GM12878 (cell line): Measurements from ENCODE around the gene DLG2. TPM values are rescaled to one million over a fixed set of nuclear protein-coding genes. Genes with fewer than 3 reads are reported as not detected.
A peak's percentile ranks its signal among the peaks of the same experiment; 100 is the strongest.

ENCODE experiments used
- ATAC-seq: fragments of 200-7000 bp; cut with Tn5 transposase; 3 replicates; pipeline ENCODE4 v1.9.1; 2020; ENCODE audit warnings: mild to moderate bottlenecking, moderate library complexity
- BruUV-seq: library from RNA; stranded (reverse); fragments of 400-500 nt; replicated peaks from 2 replicates; lab custom pipeline; 2021; lab: Mats Ljungman, UMichigan
- CTCF ChIA-PET: fragments of 300-600 bp; sonication (Branson Sonifier 250); formaldehyde crosslinking; extraction: SDS; loops from one replicate; lab custom pipeline; 2021; ENCODE audit warnings: inconsistent platforms; lab: Yijun Ruan, JAX
- POLR2A ChIA-PET: fragments of 350-600 bp; formaldehyde crosslinking; extraction: SDS; loops from one replicate; lab custom pipeline; 2021; ENCODE audit warnings: inconsistent platforms; lab: Charles Lee
- RAD21 ChIA-PET: fragments of 300-600 bp; sonication (Branson Sonifier 250); formaldehyde crosslinking; loops from one replicate; lab custom pipeline; 2023; ENCODE audit warnings: antibody characterized with exemption; ENCODE audit not compliant: unreplicated experiment; lab: Charles Lee
- SMC1A ChIA-PET: fragments of 300-600 bp; sonication (Branson Sonifier 250); formaldehyde crosslinking; loops from one replicate; lab custom pipeline; 2023; ENCODE audit not compliant: unreplicated experiment, uncharacterized antibody; lab: Charles Lee
- DNase-seq: peaks from one replicate; pipeline ENCODE4 v3.0.0-alpha.2; 2011; ENCODE audit warnings: low read depth, low spot score
- FAIRE-seq: peaks from 3 replicates; lab custom pipeline; 2011; peaks lifted over from hg19 to GRCh38; lab: Jason Lieb, UNC
- H2AFZ ChIP-seq: 2 replicates; pipeline ENCODE4 v1.6.0; 2011; ENCODE audit warnings: low read depth, low read length, control low read depth; ENCODE audit not compliant: control insufficient read depth
- H3K27ac ChIP-seq: 2 replicates; pipeline ENCODE4 v1.5.1; 2011; ENCODE audit warnings: control low read depth; ENCODE audit not compliant: control insufficient read depth, insufficient read depth
- H3K27me3 ChIP-seq, 2 experiments: replicated peaks in 1 of 2; 2 replicates each; pipeline versions ENCODE4 v1.6.0 to v1.6.1; 2011; ENCODE audit warnings: low read length in 1 of 2; ENCODE audit not compliant: control insufficient read depth in 2 of 2, insufficient read depth in 2 of 2
- H3K36me3 ChIP-seq, 2 experiments: 2 replicates each; pipeline ENCODE4 v1.5.1; 2011; ENCODE audit warnings: low read length in 1 of 2; ENCODE audit not compliant: control insufficient read depth in 2 of 2, insufficient read depth in 2 of 2
- H3K4me1 ChIP-seq: 2 replicates; pipeline ENCODE4 v1.6.1; 2011; ENCODE audit warnings: mild to moderate bottlenecking, low read length, moderate library complexity, mixed read lengths; ENCODE audit not compliant: control insufficient read depth, insufficient read depth
- H3K4me2 ChIP-seq: 2 replicates; pipeline ENCODE4 v1.6.0; 2011; ENCODE audit warnings: control low read depth; ENCODE audit not compliant: control insufficient read depth, insufficient read depth
- H3K4me3 ChIP-seq: fragments of 200-600 bp; sonication (generic); 2 replicates; pipeline ENCODE4 v1.5.1; 2016
- H3K79me2 ChIP-seq: 2 replicates; pipeline ENCODE4 v1.6.0; 2011; ENCODE audit warnings: low read length; ENCODE audit not compliant: control insufficient read depth, insufficient read depth
- H3K9ac ChIP-seq: 2 replicates; pipeline ENCODE4 v1.8.0; 2011; ENCODE audit warnings: low read length, control low read depth, mixed read lengths; ENCODE audit not compliant: control insufficient read depth, insufficient read depth
- H3K9me3 ChIP-seq: replicated peaks from 3 replicates; pipeline ENCODE4 v1.5.1; 2011; ENCODE audit warnings: mild to moderate bottlenecking, low read length; ENCODE audit not compliant: control insufficient read depth, insufficient read depth
- H4K20me1 ChIP-seq: 2 replicates; pipeline ENCODE4 v1.6.0; 2011; ENCODE audit not compliant: control insufficient read depth, insufficient read depth
- BMI1 ChIP-seq: fragments of 450-650 bp; IDR thresholded peaks from 2 replicates; pipeline ENCODE4 v1.6.1; 2016; ENCODE audit warnings: mild to moderate bottlenecking, moderate library complexity, borderline replicate concordance
- CHD4 ChIP-seq: fragments of 200-600 bp; sonication (generic); IDR thresholded peaks from 2 replicates; pipeline ENCODE4 v1.6.1; 2016; ENCODE audit warnings: mild to moderate bottlenecking
- EP300 ChIP-seq, 2 experiments: fragments of 150-350 bp in 1 of 2; IDR thresholded peaks; 2 replicates each; pipeline ENCODE4 v1.6.1; 2011 to 2012; ENCODE audit warnings: low read depth in 2 of 2, low read length in 2 of 2, borderline replicate concordance in 1 of 2, improper control_type of control experiment in 1 of 2, inconsistent platforms in 1 of 2; ENCODE audit not compliant: control insufficient read depth in 1 of 2
- IKZF2 ChIP-seq, 2 experiments: fragments of 450-650 bp; IDR thresholded peaks; 2 replicates each; pipeline ENCODE4 v1.6.1; 2017; ENCODE audit warnings: mild to moderate bottlenecking in 2 of 2, moderate library complexity in 2 of 2
- MEF2B ChIP-seq: fragments of 450-650 bp; IDR thresholded peaks from 2 replicates; pipeline ENCODE4 v1.6.1; 2018; ENCODE audit warnings: mild to moderate bottlenecking, moderate library complexity; ENCODE audit not compliant: partially characterized antibody, poor library complexity, severe bottlenecking
- PAX5 ChIP-seq: IDR thresholded peaks from 2 replicates; pipeline ENCODE4 v1.6.1; 2011; ENCODE audit warnings: low read depth, low read length, borderline replicate concordance
- SIN3A ChIP-seq: IDR thresholded peaks from 2 replicates; pipeline ENCODE4 v1.6.1; 2012; ENCODE audit warnings: low read depth, low read length, improper control_type of control experiment
- SMC3 ChIP-seq: IDR thresholded peaks from 2 replicates; pipeline ENCODE4 v1.6.1; 2011; ENCODE audit warnings: low read length, improper control_type of control experiment, borderline replicate concordance
- SUPT20H ChIP-seq: IDR thresholded peaks from 2 replicates; pipeline ENCODE4 v1.6.1; 2011; ENCODE audit warnings: low read depth, mild to moderate bottlenecking, low read length, moderate library complexity, borderline replicate concordance; ENCODE audit not compliant: control insufficient read depth
- TAF1 ChIP-seq: IDR thresholded peaks from 2 replicates; pipeline ENCODE4 v1.6.1; 2011; ENCODE audit warnings: mild to moderate bottlenecking, low read depth, low read length, borderline replicate concordance
- ZNF384 ChIP-seq: IDR thresholded peaks from 2 replicates; pipeline ENCODE4 v1.6.1; 2012; ENCODE audit warnings: low read depth, mild to moderate bottlenecking, low read length, improper control_type of control experiment, borderline replicate concordance
- WGBS: methylation state at CpG from one replicate; pipeline ENCODE4 v1.1.6; 2016; ENCODE audit warnings: low lambda C conversion rate; ENCODE audit not compliant: insufficient replicate concordance, insufficient coverage; ENCODE audit errors: missing lambda C conversion rate; 5-methylcytosine and 5-hydroxymethylcytosine counted together
- in situ Hi-C: fragments of 300-500 bp; cut with MboI; formaldehyde crosslinking; loops from 9 replicates; pipeline ENCODE4 v1.14.3; 2018; ENCODE audit warnings: mixed read lengths
- intact Hi-C: fragments of 100-400 bp; cut with micrococcal nuclease; formaldehyde crosslinking; loops from one replicate; pipeline ENCODE4 v1.14.2; 2022; ENCODE audit not compliant: unreplicated experiment
- polyA plus RNA-seq, 11 experiments: library from polyadenylated mRNA; depleted of rRNA in 4 of 11; unstranded in 6 of 11; stranded (reverse) in 5 of 11; fragments of >200 nt; fragmentation: Nextera tagmentation in 4 of 11; fragmentation: Illumina TruSeq in 1 of 11; extraction: Ambion mirVana in 4 of 11; extraction: Trizol in 1 of 11; gene quantifications; 1 replicate in 1 of 11; 2 replicates in 10 of 11; pipeline versions ENCODE4 v1.2.1 to v1.2.3, GENCODE V29; 2011 to 2016; ENCODE audit warnings: inconsistent platforms in 2 of 11, missing spikeins in 2 of 11, low read depth in 1 of 11
- total RNA-seq, 4 experiments: library from RNA; depleted of rRNA in 3 of 4; stranded (reverse); fragments of >200 nt in 3 of 4; fragmentation: Illumina TruSeq in 1 of 4; extraction: Trizol in 1 of 4; gene quantifications; 2 replicates each; pipeline versions ENCODE4 v1.2.1 to v1.2.3, GENCODE V29; 2013 to 2021
- TF ChIP-seq, protein P1 (sequence below): fragments of 450-650 bp; IDR thresholded peaks from 2 replicates; pipeline ENCODE4 v1.6.1; 2018; ENCODE audit warnings: mild to moderate bottlenecking, low read depth, moderate library complexity; ENCODE audit not compliant: partially characterized antibody
- TF ChIP-seq, protein P2 (sequence below): fragments of 450-650 bp; IDR thresholded peaks from 2 replicates; pipeline ENCODE4 v1.6.1; 2016; ENCODE audit warnings: mild to moderate bottlenecking

Gene DLG2
- total and polyA plus RNA-seq, 10 of the 15 experiments (the other 5 are each of a cell fraction or from before 2014, with no cell fraction given) = 0.09 to 0.98 (median 0.35) TPM

DNA sequence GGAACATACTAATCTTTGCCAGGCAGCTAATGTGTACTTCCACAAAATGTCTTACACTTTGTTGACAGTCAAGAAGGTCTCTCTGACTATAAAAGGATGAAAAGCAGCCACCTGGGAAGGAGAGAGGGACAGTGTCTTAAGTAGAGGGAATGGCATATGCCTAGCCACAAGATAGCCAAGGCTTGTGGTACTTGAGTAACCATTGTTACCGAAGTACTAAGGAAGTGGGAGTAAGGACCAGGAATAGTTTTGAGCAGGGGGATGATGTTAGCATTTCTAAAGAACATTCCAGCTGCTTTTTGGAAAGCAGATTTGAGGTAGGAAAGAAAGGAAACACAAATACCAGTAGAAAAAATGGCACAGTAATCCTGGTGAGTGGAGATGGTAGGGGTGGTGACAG, 24.0 kb upstream of the DLG2 start:
- no peaks in the 10 kb centered on the region for H4K20me1 ChIP-seq
- DNase-seq = no peak

More for the DNA sequence above, 24.0 kb upstream of the DLG2 start:
- ATAC-seq = no peak
- no peak overlapping the region for H3K4me3 ChIP-seq
- peaks cover 18% of the 10 kb centered on the region for H3K79me2 ChIP-seq
- H3K27ac ChIP-seq = no peak overlapping the region
- CTCF ChIA-PET = interaction anchor here (1.2 kb wide), 1 partner anchor 11 kb away, joined by 3 read pairs; no protein-coding TSS in a partner anchor
- H3K36me3 ChIP-seq = no peaks in the 10 kb centered on the region; a peak in 1 of 4 replicates
- no peak overlapping the region for H2AFZ ChIP-seq
- intact Hi-C loops = no loop called here
- TSS peak; percentile 13 for BruUV-seq
- TF ChIP-seq SUPT20H (no peak), IKZF2 (IDR thresholded peaks at IDR 0.05) (no peak), CHD4 (no peak), TAF1 (no peak), ZNF384 (no peak), MEF2B (no peak), SMC3 (no peak), EP300 (IDR thresholded peaks at IDR 0.05; ENCODE audit: borderline replicate concordance in 1 of 2, control insufficient read depth in 1 of 2, low read depth in 2 of 2, low read length in 2 of 2) (no peak), BMI1 (no peak), PAX5 (no peak), SIN3A (no peak)
- TF ChIP-seq, protein P1, sequence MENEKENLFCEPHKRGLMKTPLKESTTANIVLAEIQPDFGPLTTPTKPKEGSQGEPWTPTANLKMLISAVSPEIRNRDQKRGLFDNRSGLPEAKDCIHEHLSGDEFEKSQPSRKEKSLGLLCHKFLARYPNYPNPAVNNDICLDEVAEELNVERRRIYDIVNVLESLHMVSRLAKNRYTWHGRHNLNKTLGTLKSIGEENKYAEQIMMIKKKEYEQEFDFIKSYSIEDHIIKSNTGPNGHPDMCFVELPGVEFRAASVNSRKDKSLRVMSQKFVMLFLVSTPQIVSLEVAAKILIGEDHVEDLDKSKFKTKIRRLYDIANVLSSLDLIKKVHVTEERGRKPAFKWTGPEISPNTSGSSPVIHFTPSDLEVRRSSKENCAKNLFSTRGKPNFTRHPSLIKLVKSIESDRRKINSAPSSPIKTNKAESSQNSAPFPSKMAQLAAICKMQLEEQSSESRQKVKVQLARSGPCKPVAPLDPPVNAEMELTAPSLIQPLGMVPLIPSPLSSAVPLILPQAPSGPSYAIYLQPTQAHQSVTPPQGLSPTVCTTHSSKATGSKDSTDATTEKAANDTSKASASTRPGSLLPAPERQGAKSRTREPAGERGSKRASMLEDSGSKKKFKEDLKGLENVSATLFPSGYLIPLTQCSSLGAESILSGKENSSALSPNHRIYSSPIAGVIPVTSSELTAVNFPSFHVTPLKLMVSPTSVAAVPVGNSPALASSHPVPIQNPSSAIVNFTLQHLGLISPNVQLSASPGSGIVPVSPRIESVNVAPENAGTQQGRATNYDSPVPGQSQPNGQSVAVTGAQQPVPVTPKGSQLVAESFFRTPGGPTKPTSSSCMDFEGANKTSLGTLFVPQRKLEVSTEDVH = no peak
- TF ChIP-seq, protein P2, sequence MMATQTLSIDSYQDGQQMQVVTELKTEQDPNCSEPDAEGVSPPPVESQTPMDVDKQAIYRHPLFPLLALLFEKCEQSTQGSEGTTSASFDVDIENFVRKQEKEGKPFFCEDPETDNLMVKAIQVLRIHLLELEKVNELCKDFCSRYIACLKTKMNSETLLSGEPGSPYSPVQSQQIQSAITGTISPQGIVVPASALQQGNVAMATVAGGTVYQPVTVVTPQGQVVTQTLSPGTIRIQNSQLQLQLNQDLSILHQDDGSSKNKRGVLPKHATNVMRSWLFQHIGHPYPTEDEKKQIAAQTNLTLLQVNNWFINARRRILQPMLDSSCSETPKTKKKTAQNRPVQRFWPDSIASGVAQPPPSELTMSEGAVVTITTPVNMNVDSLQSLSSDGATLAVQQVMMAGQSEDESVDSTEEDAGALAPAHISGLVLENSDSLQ = no peak
- no peaks in the 10 kb centered on the region for H3K9me3 ChIP-seq
- RAD21 ChIA-PET = no interaction called here
- no peak for FAIRE-seq
- in situ Hi-C loops = no loop called here
- H3K4me1 ChIP-seq = no peaks in the 10 kb centered on the region; the same call in 1 of the 2 replicates
- no peak overlapping the region for H3K9ac ChIP-seq
- no peak overlapping the region for H3K4me2 ChIP-seq
- 38% methylated on average over 1 of the region's 1 CpG for WGBS
- no peaks in the 10 kb centered on the region for H3K27me3 ChIP-seq
- POLR2A ChIA-PET = interaction anchor here (0.7 to 0.8 kb wide), 2 partner anchors 30 to 397 kb away, joined by 3 to 7 read pairs; no protein-coding TSS in a partner anchor
- SMC1A ChIA-PET = interaction anchor here (1.2 to 2.5 kb wide), 2 partner anchors 23 kb away, joined by 3 to 11 read pairs; partner anchors contain the start of genes DLG2 and TMEM126B
